Measurements from ENCODE around the gene OTOA.
"Not testable (repeated sequence)": the region's sequence is repeated elsewhere in the genome, so short reads cannot be mapped to it uniquely, and the experiment has no call there.

Gene OTOA

DNA sequence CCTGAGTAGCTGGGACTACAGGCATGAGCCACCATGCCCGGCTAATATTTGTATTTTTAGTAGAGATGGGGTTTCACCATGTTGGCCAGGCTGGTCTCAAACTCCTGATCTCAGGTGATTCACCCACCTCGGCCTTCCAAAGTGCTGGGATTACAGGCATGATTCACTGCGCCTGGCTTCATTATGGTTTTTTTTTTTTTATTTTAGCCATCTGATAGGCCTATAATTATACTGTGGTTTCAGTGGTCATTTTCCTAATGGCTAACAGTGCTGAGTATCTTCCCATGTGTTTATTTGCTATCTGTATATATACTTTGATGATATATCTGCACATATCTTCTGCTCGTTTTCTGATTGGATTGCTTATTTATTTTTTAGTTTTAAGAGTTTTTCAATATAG lies 10.7 kb downstream of the OTOA start:
- not testable (repeated sequence) for DNase-seq (ENCODE audit: low spot score)

GRCh38 chr16:21680714-21681113 lies 16.9 kb downstream of the OTOA start:
- DNase-seq (ENCODE audit: low spot score), result not testable (repeated sequence)

GRCh38 chr16:21683184-21683583 lies 19.4 kb downstream of the OTOA start:
- DNase-seq (ENCODE audit: low spot score), result no peak

DNA sequence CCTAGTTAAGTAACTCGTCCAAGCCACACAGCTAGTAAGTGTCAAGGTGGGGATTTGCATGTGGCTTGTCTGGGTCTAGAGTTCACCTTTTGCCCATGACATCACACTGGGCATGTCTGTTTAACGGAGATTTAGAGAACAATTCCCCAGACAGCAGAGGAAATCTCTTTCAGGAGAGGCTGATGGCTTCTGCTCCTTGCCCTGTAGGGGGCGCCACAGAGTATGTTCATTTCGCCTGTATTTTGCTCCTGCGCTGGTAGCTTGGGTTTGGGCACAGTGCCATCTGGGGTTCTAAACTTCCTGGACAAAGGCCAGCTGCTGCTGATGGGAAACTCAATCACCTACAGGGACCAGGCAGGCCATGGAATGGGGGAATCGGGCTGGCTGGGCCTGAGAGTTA lies 20.4 kb downstream of the OTOA start:
- no peak for DNase-seq (ENCODE audit: low spot score)

- peak; percentile 8 for DNase-seq (ENCODE audit: low spot score)
These were observed 21.3 kb downstream of the OTOA start for GRCh38 chr16:21685034-21685455.

GRCh38 chr16:21689107-21689506 lies 25.3 kb downstream of the OTOA start:
- DNase-seq (ENCODE audit: low spot score), result no peak

DNA sequence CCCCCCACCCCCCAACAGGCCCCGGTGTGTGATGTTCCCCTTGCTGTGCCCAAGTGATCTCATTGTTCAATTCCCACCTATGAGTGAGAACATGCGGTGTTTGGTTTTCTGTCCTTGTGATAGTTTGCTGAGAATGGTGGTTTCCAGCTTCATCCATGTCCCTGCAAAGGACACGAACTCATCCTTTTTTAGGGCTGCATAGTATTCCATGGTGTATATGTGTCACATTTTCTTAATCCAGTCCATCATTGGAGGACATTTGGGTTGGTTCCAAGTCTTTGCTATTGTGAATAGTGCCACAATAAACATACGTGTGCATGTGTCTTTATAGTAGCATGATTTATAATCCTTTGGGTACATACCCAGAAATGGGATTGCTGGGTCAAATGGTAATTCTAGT lies 27.2 kb downstream of the OTOA start:
- not testable (repeated sequence) for DNase-seq (ENCODE audit: low spot score)

DNA sequence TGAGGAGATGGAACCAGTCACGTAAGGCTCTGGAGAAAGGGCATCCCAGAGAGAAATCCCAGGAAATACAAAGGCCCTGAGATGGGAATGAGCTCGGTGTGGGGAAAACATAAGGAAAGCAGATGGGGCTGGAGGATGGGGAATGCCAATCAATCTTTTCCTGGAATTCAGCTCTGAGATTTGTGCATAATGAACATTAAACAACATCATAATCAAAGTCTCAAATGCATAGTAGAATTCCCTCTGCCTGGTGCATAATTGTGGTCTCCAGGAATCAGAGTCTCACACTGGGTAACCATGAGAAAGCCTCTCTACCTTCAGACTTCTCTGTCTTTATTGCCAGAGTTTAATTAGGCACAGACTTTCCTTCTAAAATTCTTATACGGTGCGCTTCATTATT lies 30.8 kb downstream of the OTOA start:
- no peak for DNase-seq (ENCODE audit: low spot score)

GRCh38 chr16:21697032-21697431 lies 33.3 kb downstream of the OTOA start:
- no peak for DNase-seq (ENCODE audit: low spot score)

GRCh38 chr16:21698169-21699032 lies 34.6 kb downstream of the OTOA start:
- no peak for DNase-seq (ENCODE audit: low spot score)

DNA sequence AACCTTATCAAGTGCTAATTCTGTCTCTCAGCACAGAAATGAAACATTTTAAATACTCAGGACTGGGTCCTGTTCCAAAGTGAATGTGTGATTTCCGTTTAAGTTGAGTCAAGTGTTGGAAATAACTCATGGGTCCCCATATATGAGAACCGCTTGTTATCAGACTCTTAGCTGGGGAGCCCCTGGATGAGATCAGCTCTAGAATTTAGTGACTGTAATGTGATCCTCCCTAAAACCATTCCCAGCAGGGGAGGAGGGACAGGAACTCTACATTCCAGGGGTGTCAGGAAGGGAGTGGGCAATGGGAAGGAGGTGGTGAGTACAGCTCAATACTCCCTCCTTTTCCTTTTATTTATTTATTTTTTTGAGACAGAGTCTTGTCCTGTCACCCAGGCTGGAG lies 37.5 kb downstream of the OTOA start:
- DNase-seq (ENCODE audit: low spot score), result no peak

DNA sequence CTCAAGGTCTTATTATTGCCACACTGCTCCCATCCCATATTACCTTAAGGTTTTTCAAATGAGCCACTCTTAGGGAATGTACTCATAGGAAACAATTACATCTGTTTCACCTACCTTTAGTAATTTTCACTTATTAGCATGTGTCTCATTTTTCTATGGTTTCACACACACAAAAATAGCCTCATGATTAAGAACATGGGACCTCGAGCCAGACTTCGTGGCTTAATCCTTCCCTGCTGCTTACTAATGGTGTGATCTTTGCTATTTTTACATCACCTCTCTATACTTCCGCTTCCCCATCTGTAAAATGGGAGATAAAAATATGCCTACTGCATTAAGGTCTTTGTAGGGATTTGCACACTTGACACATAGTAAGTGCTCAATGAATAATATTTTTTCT lies 38.5 kb downstream of the OTOA start:
- no peak for DNase-seq (ENCODE audit: low spot score)

GRCh38 chr16:21703156-21703555 lies 39.4 kb downstream of the OTOA start:
- DNase-seq (ENCODE audit: low spot score), result no peak

- DNase-seq (ENCODE audit: low spot score), result no peak
These were observed 39.9 kb downstream of the OTOA start for GRCh38 chr16:21703589-21704174.

DNA sequence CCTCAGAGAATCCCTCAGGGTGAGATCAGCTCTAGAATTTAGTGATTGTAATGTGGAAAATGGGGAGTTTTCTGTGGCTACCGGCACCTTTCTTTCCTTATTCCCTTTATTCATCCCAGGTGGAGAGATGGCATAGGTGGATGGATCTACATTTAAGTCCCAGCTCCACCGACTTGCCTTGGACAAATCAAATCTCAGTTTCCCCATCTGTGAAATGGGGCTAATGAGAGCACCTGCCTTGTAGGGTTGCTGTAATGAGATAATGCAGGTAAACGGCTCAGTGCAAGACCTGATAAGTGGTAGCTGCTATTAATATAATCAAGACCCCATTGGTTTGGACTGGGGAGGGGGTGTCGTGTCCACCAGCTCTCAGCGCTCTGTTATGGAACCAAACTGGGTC lies 40.5 kb downstream of the OTOA start:
- DNase-seq (ENCODE audit: low spot score), result no peak

GRCh38 chr16:21704733-21705132 lies 41.0 kb downstream of the OTOA start:
- DNase-seq (ENCODE audit: low spot score), result no peak

GRCh38 chr16:21708533-21709115 lies 44.9 kb downstream of the OTOA start:
- peak; percentile 66 for DNase-seq (ENCODE audit: low spot score)

DNA sequence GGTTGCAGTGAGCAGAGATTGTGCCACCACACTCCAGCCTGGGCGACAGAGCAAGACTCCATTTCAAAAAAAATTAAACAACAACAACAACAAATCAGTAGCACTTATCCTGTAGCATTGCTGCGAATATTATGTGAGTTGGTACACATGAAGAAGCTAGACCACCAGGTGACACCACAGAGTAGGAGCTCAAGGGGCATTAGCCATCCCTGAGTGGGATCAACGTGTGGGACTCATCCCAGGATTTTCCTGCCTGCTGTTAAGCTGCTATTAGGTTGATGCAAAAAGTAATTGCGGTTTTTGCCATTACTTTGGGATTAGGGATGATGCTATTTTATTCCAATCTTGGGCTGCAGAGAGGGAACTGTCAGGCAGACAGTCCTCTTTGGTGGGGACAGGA lies 47.2 kb downstream of the OTOA start:
- DNase-seq (ENCODE audit: low spot score), result no peak

GRCh38 chr16:21713549-21714368 lies 50.0 kb downstream of the OTOA start:
- no peak for DNase-seq (ENCODE audit: low spot score)

- not testable (repeated sequence) for DNase-seq (ENCODE audit: low spot score)
These were observed 50.5 kb downstream of the OTOA start for GRCh38 chr16:21714369-21714618.

GRCh38 chr16:21717608-21718007 lies 53.8 kb downstream of the OTOA start:
- DNase-seq (ENCODE audit: low spot score), result no peak

DNA sequence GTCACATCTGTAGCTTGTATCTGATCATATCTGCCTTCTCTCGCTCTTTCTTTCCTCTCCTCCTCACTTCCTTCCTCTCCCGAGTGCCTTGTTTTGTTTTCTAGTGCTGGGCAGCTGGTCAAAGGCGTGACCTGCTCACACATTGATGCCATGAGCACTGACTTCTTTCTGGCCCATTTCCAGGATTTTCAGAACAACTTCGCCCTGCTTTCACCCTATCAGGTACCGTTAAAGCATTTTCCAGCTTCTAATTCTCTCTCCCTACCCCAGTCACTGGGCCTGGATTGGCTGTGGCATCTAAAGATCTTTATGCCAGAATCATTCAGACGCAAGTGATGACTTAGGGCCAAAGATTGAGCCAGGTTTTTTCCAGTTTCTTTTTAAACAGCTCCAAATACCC lies 55.5 kb downstream of the OTOA start:
- no peak for DNase-seq (ENCODE audit: low spot score)

- no peak for DNase-seq (ENCODE audit: low spot score)
These were observed 56.8 kb downstream of the OTOA start for GRCh38 chr16:21720533-21720932.

Measured in pons (tissue), 1 donor.